ENCODE measurements around the gene CLCNKB.

DNA sequence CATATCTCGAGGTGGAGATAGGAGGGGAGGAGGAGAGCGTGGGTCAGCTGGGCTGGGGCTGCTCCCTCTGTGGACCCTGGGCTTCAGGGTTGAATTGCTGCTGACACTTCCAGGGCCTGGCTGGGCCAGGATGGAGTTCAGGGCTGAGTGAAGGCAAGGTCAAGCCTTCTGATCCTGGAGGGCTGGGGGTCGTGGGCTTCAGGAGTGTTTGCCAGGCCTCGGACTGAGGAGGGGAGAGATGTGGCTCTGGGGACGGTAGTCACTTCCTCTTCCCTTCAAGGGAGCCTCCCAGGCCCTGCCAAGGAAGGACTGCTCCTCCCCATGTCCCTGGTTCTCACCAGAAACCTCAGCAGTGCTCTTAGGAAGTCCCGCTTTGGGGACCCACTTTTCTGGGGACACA is 41.9 kb downstream of the CLCNKB start:
- TF ChIP-seq, protein P1, sequence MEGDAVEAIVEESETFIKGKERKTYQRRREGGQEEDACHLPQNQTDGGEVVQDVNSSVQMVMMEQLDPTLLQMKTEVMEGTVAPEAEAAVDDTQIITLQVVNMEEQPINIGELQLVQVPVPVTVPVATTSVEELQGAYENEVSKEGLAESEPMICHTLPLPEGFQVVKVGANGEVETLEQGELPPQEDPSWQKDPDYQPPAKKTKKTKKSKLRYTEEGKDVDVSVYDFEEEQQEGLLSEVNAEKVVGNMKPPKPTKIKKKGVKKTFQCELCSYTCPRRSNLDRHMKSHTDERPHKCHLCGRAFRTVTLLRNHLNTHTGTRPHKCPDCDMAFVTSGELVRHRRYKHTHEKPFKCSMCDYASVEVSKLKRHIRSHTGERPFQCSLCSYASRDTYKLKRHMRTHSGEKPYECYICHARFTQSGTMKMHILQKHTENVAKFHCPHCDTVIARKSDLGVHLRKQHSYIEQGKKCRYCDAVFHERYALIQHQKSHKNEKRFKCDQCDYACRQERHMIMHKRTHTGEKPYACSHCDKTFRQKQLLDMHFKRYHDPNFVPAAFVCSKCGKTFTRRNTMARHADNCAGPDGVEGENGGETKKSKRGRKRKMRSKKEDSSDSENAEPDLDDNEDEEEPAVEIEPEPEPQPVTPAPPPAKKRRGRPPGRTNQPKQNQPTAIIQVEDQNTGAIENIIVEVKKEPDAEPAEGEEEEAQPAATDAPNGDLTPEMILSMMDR (IDR thresholded peaks at IDR 0.05 in 4 of 5, conservative IDR thresholded peaks at IDR 0.05 in 1 of 5) = no peak
- TF ChIP-seq POLR2A (IDR thresholded peaks at IDR 0.05) = no peak

Data from gastrocnemius medialis (tissue), 4 donors.